Skeletal muscle satellite cell (primary cell): ENCODE data around the gene XKRX.

Source experiments
- H3K27me3 ChIP-seq: 2 replicates; pipeline ENCODE4 v1.7.0; 2013; ENCODE audit warnings: low read length; ENCODE audit not compliant: control insufficient read depth, insufficient read depth
- H3K36me3 ChIP-seq: 2 replicates; pipeline ENCODE4 v1.7.0; 2013; ENCODE audit warnings: mild to moderate bottlenecking, control low read depth, low read length; ENCODE audit not compliant: insufficient read depth
- H3K4me1 ChIP-seq: 2 replicates; pipeline ENCODE4 v1.7.0; 2013; ENCODE audit warnings: low read length; ENCODE audit not compliant: control insufficient read depth, insufficient read depth
- H3K4me2 ChIP-seq: 2 replicates; pipeline ENCODE4 v1.7.0; 2013; ENCODE audit warnings: mild to moderate bottlenecking, low read length
- H3K4me3 ChIP-seq: 2 replicates; pipeline ENCODE4 v1.7.0; 2013; ENCODE audit warnings: low read length
- H3K9ac ChIP-seq: 2 replicates; pipeline ENCODE4 v1.7.0; 2013; ENCODE audit warnings: mild to moderate bottlenecking, low read depth, low read length, moderate library complexity
- H3K9me3 ChIP-seq: replicated peaks from 2 replicates; pipeline ENCODE4 v1.7.0; 2013; ENCODE audit warnings: mild to moderate bottlenecking, control low read depth, low read length

Gene XKRX

DNA sequence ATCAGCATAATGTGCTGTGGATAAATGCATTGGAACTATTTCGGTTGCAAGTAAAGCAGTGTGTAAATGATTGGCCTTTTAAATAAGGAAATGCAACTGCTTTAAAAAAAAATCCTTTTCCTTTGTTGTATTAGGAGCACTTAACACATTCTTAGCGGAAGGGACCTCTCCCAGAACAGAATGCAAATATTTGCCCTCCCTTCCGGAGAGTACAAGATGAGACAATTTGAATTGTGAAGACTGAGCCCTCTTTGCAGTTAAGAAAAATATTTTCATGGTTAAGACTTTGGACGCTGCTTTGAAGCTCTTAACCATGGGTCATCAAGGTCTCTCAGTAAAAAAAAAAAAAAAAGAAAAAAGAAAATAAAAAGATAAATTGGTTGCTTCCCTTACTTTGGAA, 45.1 kb downstream of the XKRX start:
- no peak overlapping the region for H3K9ac ChIP-seq
- no peak overlapping the region for H3K4me3 ChIP-seq
- no peaks in the 10 kb centered on the region for H3K9me3 ChIP-seq
- H3K4me2 ChIP-seq: no peak overlapping the region
- H3K4me1 ChIP-seq: no peaks in the 10 kb centered on the region
- H3K27me3 ChIP-seq: no peaks in the 10 kb centered on the region
- H3K36me3 ChIP-seq: no peaks in the 10 kb centered on the region

DNA sequence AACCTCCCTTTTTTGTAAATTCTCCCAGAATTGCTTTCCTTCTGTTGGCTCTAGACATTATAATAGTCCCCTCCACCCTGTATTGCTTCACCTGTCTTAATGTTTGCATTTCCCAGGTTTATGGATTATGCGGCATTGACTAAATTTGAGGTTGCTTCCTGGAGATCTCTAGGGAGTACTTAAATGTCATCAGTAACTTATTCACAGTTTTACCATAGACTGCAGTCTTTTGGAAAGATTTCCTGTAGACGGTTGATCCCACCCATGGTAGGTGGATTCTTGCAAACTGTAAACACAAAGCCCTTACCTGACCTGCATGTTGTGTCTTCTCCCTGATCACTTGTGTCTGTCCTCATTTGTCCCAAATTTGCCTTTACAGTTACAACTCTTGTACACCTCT, 48.3 kb downstream of the XKRX start:
- no peaks in the 10 kb centered on the region for H3K9me3 ChIP-seq
- no peaks in the 10 kb centered on the region for H3K36me3 ChIP-seq
- H3K4me3 ChIP-seq: no peak overlapping the region
- no peak overlapping the region for H3K9ac ChIP-seq
- H3K4me2 ChIP-seq: no peak overlapping the region
- H3K4me1 ChIP-seq: no peaks in the 10 kb centered on the region
- H3K27me3 ChIP-seq: peaks cover 2% of the 10 kb centered on the region

GRCh38 chrX:100874325-100874724, 54.4 kb downstream of the XKRX start, which contains the start of gene NOX1:
Gene NOX1 (minus strand): TSS chrX:100874359. CDS start chrX:100874139, 220 bp downstream.
- no peak within 1 kb of the TSS for H3K9ac ChIP-seq
- H3K4me3 ChIP-seq: no peak within 1 kb of the TSS
- no peaks in the 10 kb centered on the region for H3K36me3 ChIP-seq
- no peaks in the 10 kb centered on the region for H3K4me1 ChIP-seq
- H3K4me2 ChIP-seq: no peak within 1 kb of the TSS
- peaks cover 5% of the 10 kb centered on the region for H3K27me3 ChIP-seq
- H3K9me3 ChIP-seq: no peaks in the 10 kb centered on the region

DNA sequence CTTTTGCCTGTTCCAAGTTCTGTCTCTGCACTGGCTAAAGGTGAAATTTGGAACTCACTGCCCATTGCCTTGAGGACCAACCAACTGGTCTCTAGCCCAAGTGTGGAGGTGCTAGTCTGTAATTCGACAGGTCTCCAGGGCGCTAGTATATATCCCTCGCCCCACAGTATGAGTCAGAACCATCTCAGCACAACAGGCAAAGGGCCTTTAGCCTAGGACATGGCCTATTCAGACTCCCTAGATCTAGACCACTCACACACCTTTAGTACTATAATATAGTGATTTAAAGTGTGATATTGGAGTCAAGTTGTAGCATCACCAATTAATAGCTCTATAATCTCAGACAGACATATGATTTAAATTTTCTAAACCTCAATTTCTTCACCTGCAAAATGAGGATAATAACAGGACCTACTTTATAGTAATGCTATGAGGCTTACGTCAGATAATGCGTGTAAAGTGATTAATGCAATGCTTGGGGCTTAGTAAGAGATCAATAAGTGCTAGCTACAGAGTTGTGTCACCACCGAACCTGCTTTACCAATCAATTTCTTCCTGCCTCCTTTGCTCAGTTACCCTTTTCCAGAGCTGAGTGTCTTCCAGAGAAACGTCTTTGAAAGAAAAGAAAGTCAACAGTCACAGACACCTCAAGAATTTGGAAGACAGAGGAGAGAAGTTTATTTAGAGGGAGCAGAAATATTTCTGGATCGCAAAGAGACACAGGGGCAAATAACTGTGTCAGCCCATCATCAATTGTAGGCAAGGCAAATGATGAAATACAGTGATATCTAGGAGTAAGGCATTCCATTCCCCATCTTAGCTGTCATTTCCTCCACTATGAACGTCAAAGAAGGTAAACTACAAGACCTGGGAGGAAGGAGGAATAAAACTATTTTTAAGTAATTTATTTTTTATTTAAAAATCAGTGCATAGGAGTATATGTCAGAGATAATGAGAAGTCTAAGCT, 56.8 kb downstream of the XKRX start:
- Histone ChIP-seq H3K36me3 (no peaks in the 10 kb centered on the region), H3K4me3 (no peak overlapping the region), H3K9me3 (no peaks in the 10 kb centered on the region), H3K4me1 (no peaks in the 10 kb centered on the region), H3K4me2 (no peak overlapping the region), H3K9ac (no peak overlapping the region), H3K27me3 (peaks cover 7% of the 10 kb centered on the region)

- Histone ChIP-seq H3K4me3 (no peak overlapping the region), H3K36me3 (no peaks in the 10 kb centered on the region), H3K4me2 (no peak overlapping the region), H3K27me3 (peaks cover 7% of the 10 kb centered on the region), H3K4me1 (no peaks in the 10 kb centered on the region), H3K9me3 (no peaks in the 10 kb centered on the region), H3K9ac (no peak overlapping the region)
These were observed 58.2 kb downstream of the XKRX start for GRCh38 chrX:100870527-100870926.

- Histone ChIP-seq H3K4me1 (peaks cover 6% of the 10 kb centered on the region), H3K36me3 (no peaks in the 10 kb centered on the region), H3K9ac (no peak overlapping the region), H3K4me3 (no peak overlapping the region), H3K27me3 (peaks cover 2% of the 10 kb centered on the region), H3K9me3 (no peaks in the 10 kb centered on the region), H3K4me2 (no peak overlapping the region)
These were observed 60.4 kb downstream of the XKRX start for GRCh38 chrX:100868273-100868672.

GRCh38 chrX:100864657-100865391, 63.9 kb downstream of the XKRX start:
- Histone ChIP-seq H3K4me1 (peaks cover 6% of the 10 kb centered on the region), H3K4me3 (no peak overlapping the region), H3K9ac (no peak overlapping the region), H3K9me3 (no peaks in the 10 kb centered on the region), H3K27me3 (peaks cover 8% of the 10 kb centered on the region), H3K4me2 (no peak overlapping the region), H3K36me3 (no peaks in the 10 kb centered on the region)
